ENCODE results near the gene PPDPF.

DNA sequence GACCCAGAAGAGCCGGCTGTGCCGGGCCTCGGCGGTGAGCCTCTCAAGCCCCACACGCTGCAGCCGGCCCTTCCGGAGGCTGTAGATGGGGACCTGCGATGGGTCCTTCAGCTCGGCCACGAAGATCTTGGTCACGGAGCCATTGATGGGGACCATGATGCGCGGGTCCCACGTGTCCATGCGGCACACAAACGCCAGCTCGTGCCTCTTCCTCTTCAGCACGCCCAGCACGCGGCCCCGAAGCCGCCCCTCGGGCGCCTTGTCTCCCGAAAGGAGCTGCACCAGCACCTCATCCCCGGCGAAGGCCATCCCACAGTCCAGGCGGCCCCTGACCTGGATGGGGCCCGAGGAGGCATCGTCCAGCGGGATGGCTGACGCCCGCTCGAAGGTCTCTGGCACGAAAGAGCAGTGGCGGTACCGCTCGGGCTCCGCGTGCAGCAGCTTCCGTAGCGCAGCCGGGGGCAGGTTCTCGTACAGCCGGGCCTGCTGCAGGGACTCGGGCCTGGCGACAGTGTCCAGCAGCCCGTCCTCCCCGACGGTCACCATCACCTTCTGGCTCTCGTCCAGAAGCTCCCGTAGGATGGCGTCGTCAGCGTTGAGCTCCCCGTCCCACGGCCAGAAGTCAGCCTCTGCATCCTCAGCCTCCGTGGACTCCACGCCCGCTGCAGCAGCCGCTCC is 44.6 kb downstream of the PPDPF start:
- TF ChIP-seq, protein P1, sequence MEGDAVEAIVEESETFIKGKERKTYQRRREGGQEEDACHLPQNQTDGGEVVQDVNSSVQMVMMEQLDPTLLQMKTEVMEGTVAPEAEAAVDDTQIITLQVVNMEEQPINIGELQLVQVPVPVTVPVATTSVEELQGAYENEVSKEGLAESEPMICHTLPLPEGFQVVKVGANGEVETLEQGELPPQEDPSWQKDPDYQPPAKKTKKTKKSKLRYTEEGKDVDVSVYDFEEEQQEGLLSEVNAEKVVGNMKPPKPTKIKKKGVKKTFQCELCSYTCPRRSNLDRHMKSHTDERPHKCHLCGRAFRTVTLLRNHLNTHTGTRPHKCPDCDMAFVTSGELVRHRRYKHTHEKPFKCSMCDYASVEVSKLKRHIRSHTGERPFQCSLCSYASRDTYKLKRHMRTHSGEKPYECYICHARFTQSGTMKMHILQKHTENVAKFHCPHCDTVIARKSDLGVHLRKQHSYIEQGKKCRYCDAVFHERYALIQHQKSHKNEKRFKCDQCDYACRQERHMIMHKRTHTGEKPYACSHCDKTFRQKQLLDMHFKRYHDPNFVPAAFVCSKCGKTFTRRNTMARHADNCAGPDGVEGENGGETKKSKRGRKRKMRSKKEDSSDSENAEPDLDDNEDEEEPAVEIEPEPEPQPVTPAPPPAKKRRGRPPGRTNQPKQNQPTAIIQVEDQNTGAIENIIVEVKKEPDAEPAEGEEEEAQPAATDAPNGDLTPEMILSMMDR (IDR thresholded peaks at IDR 0.05), result no peak
- TF ChIP-seq POLR2A (IDR thresholded peaks at IDR 0.05), result no peak
